Stimulated activated CD4-positive, alpha-beta T cell treated with anti-CD3 and anti-CD28 coated beads, TNF-alpha, amount 100 ng/mL, for 48 hours (primary cell): ENCODE data around the gene KPNA3.
A peak's percentile ranks its signal among the peaks of the same experiment; 100 is the strongest.
"Not testable (repeated sequence)": the region's sequence is repeated elsewhere in the genome, so short reads cannot be mapped to it uniquely, and the experiment has no call there.

ENCODE experiments used
- DNase-seq, 3 donors: peaks; one replicate each; pipeline ENCODE4 v3.0.0-alpha.2; 2020; ENCODE audit warnings: low read depth in 3 of 3

The KPNA3 gene

DNA sequence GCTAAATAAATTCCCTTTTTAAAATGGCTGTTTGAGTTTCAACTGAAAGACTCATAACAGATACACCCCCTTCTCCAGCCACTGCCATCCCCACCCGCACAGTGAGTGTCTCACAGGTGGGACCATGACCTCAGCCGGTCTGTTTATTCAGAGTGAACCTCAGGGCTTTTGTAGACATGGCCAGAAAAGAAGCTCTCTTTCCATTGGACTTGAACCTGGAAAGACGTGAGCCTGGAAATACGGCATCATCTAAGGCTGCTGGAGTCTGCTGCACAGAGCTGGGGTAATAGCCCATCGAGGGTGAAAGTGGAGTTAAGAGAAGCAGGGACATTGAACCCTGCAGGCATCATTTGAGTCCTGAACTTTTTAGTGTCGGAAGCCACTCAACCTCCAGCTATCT, 15.2 kb upstream of the KPNA3 start:
- no peak for DNase-seq

DNA sequence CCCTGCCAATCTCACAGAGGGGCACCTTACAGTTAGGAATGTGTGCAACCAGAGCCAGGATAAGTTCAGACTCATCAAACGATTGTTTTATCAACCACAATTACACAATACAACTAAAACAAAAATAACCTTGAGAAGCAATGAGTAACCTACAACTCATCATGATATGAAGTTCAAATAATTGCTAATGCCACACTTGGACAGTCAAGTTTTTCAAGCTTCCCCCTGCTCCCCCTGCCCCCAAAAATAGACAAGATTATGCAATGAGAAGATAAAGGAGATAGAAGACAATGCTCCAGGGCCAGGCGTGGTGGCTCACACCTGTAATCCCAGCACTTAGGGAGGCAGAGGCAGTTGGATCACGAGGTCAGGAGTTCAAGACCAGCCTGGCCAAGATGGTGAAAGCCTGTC, 13.6 kb upstream of the KPNA3 start:
- no peak for DNase-seq

GRCh38 chr13:49803047-49803446, 10.6 kb upstream of the KPNA3 start:
- not testable (repeated sequence) for DNase-seq

GRCh38 chr13:49802426-49802825, 9.9 kb upstream of the KPNA3 start:
- no peak for DNase-seq

- DNase-seq, result peak; percentile 18 to 29 (median 19)
These were observed 552 bp downstream of the KPNA3 start for GRCh38 chr13:49791711-49792549.

DNA sequence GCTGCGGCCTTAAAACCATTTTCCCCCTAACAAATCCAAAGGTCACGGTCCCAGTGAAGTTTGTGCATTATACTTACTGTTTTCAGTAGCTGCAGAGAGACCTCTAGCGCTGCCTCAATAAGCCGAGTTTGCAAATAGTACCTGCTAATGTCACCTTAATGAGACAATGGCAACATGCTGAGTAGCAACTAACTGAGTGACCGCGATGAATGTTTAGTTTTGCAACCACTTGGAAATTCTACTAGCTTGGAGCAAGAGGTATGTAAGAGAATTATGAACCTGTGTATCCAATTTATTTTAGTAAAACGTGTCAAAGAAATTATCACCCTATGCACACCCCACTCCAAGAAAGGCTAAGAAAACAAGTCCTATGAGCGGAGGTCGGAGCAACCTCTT, 1.2 kb downstream of the KPNA3 start:
- no peak for DNase-seq

- DNase-seq, result no peak
These were observed 2.5 kb downstream of the KPNA3 start for GRCh38 chr13:49789968-49790367.

DNA sequence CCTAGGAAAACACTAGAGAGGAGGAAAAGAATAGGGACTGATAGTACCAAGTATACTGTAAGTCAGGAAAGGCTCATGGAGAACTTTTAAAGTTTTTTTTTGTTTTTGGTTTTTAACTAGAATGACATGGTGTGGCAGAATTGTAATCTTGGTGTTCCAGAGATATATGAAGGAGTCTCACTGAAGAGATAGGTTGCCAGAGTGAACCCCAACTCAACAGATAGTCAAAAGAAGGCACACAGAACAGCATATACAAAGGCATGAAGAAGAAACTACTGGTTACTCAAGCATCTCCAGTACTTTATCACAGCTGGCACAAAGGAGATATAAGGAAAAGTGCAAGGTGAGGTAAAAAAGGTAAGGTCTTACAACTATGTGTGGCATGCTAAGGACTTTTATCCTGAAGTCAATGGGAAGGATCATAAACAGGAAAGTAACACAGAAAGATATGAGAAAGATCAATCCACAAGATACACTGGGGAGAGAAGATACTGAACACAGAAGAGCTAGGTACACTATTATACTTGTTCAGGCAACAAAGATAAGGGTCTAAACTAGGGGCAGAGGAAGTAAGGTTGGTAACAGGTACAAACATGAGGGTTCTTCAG, 6.0 kb downstream of the KPNA3 start:
- DNase-seq, result no peak

DNA sequence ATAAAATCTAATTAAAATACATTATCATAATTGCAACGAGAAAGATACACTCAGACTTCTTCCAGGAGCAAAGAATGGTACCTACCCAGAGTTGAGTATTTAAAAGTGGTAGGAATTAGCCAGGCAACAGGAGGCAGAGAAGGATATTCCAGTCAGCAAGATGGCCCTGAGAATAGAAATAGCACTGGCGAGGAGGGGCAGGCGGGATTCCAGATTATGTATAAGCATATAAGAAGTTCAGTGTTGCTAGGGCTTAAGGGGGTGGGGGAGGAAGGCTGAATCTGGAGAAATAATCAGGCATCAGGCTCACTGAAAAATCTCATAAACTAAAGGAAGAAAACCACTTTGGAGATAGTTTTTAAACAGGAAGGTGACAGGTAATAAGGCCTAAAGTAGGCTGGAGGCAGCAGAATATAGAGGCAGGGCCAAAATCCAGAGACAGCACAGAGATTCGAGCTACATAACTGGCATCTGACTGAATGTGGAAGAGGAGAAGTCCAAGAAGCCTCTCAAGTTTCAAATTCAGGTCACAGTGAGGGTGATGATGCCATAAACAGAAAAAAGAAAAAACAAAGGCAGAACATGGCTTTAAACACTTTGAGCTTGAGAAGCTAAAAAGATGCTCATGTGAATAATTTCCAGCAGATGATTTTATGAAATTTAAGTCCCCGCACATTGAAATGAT, 7.5 kb downstream of the KPNA3 start:
- DNase-seq, result no peak

- DNase-seq, result no peak
These were observed 8.6 kb downstream of the KPNA3 start for GRCh38 chr13:49783865-49784264.

DNA sequence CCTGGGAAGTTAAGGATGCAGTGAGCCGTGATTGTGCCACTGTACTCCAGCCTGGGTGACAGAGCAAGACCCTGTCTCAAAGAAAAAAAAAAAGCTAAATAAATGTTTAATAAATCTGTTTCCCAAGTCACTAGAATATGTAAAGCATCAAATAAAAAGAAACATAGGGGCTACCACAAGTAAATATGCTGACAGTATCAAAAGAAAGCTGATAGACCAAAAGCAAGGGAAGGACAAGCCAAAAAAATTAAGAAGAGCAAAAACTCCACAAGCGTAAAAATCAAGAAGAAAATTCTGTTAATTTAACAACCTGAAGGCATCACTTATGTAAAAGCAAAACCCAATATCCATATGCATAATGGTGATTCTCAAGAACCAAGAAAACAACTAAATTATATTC, 9.7 kb downstream of the KPNA3 start:
- no peak for DNase-seq

GRCh38 chr13:49781806-49782205, 10.7 kb downstream of the KPNA3 start:
- DNase-seq, result no peak

- DNase-seq, result no peak
These were observed 12.8 kb downstream of the KPNA3 start for GRCh38 chr13:49779721-49780120.

DNA sequence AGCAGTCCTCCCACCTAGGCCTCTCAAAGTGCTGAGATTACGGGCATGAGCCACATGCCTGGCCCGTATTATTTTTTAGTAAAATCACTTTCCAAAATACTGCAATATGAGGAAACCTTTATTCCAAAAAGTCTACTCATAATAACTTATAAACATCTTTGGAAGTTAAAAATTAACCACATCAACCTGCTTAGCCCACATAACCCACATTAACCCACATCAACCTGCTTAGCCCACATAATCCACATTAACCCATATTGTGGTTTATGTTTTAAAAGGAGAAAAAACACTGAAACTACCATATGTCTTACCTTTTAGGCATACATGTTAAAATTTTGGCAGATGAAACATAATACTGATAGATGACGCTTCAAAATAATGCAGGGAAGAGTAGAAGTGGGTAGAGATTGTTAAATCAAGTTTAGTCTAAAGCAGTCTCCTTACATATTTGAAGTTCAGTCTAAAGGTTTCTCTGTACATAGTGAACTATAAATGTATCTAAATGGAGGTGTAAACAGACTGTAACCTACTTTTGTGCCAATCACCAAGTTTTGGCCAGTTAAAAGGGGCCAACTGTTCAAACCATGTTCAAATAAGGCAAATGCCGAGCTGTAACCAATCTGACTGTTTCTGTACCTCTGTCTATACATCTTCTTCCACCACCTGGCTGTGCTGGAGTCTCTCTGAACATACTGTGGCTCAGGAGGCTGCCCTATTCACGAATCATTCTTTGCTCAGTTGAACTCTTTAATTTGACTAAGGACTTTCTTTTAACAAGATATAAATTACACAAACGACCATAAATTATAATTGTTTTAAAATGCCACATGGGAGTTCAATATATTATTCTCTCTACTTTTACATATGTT, 14.5 kb downstream of the KPNA3 start:
- DNase-seq, result no peak

DNA sequence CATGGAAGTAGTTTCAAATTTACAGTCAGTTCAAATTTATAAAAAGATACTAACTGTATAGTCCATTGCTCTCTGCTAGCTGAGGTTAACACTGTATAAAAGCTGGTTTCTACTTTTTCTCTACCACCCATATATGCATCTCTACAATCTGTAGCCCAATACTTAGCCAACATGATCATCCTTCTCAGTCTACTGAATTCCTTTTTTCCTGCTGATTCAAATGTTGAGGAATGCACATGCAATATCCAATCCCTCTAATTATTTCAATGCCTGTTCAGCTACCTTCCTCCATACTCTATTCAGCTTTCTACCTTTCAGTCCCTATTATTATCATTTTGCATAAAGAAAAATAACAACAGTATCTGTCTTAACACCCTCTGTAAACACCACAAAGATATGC, 15.6 kb downstream of the KPNA3 start:
- DNase-seq, result no peak

DNA sequence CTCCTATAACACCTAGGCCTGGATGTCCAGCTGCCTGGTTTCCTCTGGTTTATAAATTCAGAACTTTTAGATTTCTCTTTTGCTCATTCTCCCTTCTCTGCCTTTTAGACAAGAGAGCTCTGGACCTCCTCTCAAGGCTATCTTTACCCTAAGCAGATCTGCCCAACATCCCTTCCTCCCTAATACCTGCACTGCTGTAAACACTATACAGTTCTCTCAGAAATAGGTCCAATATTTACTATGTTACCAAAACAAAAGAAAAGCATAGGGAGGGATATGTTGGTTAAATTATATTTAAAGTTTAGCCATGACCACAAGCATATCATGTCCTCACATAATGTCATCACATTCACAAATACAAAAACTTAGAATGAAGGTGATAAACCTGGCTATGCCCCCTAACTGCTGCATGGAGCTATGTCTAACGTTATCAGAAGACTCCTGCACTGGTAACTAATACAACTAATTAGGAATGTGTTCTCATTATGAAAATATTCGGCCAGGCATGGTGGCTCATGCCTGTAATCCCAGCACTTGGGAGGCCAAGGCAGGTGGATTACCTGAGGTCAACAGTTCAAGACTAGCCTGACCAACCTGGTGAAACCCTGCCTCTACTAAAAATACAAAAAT, 18.0 kb downstream of the KPNA3 start:
- no peak for DNase-seq

- DNase-seq, result no peak
These were observed 19.7 kb downstream of the KPNA3 start for GRCh38 chr13:49772828-49773227.

DNA sequence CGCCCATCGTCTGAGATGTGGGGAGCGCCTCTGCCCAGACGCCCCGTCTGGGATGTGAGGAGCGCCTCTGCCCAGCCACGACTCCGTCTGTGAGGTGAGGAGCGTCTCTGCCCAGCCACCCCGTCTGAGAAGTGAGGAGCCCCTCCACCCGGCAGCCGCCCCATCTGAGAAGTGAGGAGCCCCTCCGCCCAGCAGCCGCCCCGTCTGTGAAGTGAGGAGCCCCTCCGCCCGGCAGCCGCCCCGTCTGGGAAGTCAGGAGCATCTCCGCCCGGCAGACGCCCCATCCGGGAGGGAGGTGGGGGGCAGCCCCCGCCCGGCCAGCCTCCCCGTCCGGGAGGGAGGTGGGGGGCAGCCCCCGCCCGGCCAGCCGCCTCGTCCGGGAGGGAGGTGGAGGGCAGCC, 30.7 kb downstream of the KPNA3 start:
- not testable (repeated sequence) for DNase-seq

- DNase-seq, result no peak
These were observed 31.9 kb downstream of the KPNA3 start for GRCh38 chr13:49760558-49760957.

DNA sequence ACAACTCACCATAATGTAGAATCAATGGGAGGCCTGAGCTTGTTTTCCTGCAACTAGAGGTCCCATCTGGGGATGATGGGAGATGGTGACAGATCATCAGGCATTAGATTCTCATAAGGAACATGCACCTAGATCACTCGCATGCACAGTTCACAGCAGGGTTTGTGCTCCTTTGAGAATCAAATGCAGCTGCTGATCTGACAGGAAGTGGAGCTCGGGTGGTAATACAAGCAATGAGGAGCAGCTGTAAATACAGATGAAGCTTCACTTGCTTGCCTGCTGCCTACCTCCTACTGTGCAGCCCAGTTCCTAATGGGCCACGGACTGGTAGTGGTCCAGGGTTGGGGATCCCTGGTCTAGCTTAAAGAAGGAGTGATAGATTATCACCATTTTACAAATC, 33.0 kb downstream of the KPNA3 start:
- no peak for DNase-seq

GRCh38 chr13:49756263-49756662, 36.2 kb downstream of the KPNA3 start:
- DNase-seq, result no peak
